KOPT-K1 (cell line): ENCODE measurements around the gene TDRD9.
"Not testable (repeated sequence)": the region's sequence is repeated elsewhere in the genome, so short reads cannot be mapped to it uniquely, and the experiment has no call there.

ENCODE experiments used
- H3K27ac ChIP-seq: fragments of 200-600 bp; sonication (generic); 2 replicates; pipeline ENCODE4 v1.5.1; 2016; ENCODE audit warnings: antibody characterized with exemption, mild to moderate bottlenecking, low read depth, low read length; ENCODE audit not compliant: poor library complexity, severe bottlenecking
- H3K36me3 ChIP-seq: fragments of 200-600 bp; sonication (generic); 2 replicates; pipeline ENCODE4 v1.5.1; 2017; ENCODE audit warnings: antibody characterized with exemption, mild to moderate bottlenecking, low read length, moderate library complexity; ENCODE audit not compliant: insufficient read depth
- H3K9me3 ChIP-seq: fragments of 200-600 bp; sonication (generic); 2 replicates; pipeline ENCODE4 v1.5.1; 2017; ENCODE audit warnings: antibody characterized with exemption, low read length, mild to moderate bottlenecking; ENCODE audit not compliant: insufficient read depth, poor library complexity, severe bottlenecking

The TDRD9 gene

GRCh38 chr14:103928011-103928890, at the start of gene TDRD9:
Gene TDRD9 (plus strand): TSS chr14:103928456. CDS start chr14:103928510, 54 bp downstream.
- Histone ChIP-seq H3K9me3 (no peaks in the 10 kb centered on the region), H3K36me3 (no peaks in the 10 kb centered on the region), H3K27ac (no peak within 1 kb of the TSS)

GRCh38 chr14:103879118-103879569, 49.1 kb upstream of the TDRD9 start:
- Histone ChIP-seq H3K9me3 (no peaks in the 10 kb centered on the region), H3K36me3 (no peaks in the 10 kb centered on the region), H3K27ac (no peak overlapping the region)

GRCh38 chr14:103879570-103880347, 48.5 kb upstream of the TDRD9 start:
- Histone ChIP-seq H3K27ac (no peak overlapping the region), H3K9me3 (no peaks in the 10 kb centered on the region), H3K36me3 (no peaks in the 10 kb centered on the region)

GRCh38 chr14:103880348-103881267, 47.6 kb upstream of the TDRD9 start:
- H3K9me3 ChIP-seq, result no peaks in the 10 kb centered on the region
- no peak overlapping the region for H3K27ac ChIP-seq
- H3K36me3 ChIP-seq, result no peaks in the 10 kb centered on the region

GRCh38 chr14:103881268-103882201, 46.7 kb upstream of the TDRD9 start:
- Histone ChIP-seq H3K36me3 (no peaks in the 10 kb centered on the region), H3K27ac (no peak overlapping the region), H3K9me3 (no peaks in the 10 kb centered on the region)

- Histone ChIP-seq H3K27ac (no peak overlapping the region), H3K9me3 (no peaks in the 10 kb centered on the region), H3K36me3 (no peaks in the 10 kb centered on the region)
These were observed 45.6 kb upstream of the TDRD9 start for GRCh38 chr14:103882503-103883262.

GRCh38 chr14:103883263-103883523, 45.1 kb upstream of the TDRD9 start:
- no peaks in the 10 kb centered on the region for H3K36me3 ChIP-seq
- no peaks in the 10 kb centered on the region for H3K9me3 ChIP-seq
- H3K27ac ChIP-seq, result no peak overlapping the region

- Histone ChIP-seq H3K27ac (no peak overlapping the region), H3K36me3 (no peaks in the 10 kb centered on the region)
These were observed 43.4 kb upstream of the TDRD9 start for GRCh38 chr14:103884854-103885253.

GRCh38 chr14:103885509-103885932, 42.7 kb upstream of the TDRD9 start:
- H3K36me3 ChIP-seq, result no peaks in the 10 kb centered on the region
- no peak overlapping the region for H3K27ac ChIP-seq

More at GRCh38 chr14:103884854-103885253, 43.4 kb upstream of the TDRD9 start:
- H3K9me3 ChIP-seq, result no peaks in the 10 kb centered on the region

GRCh38 chr14:103886304-103887169, 41.7 kb upstream of the TDRD9 start:
- H3K9me3 ChIP-seq, result no peaks in the 10 kb centered on the region
- no peak overlapping the region for H3K27ac ChIP-seq
- H3K36me3 ChIP-seq, result no peaks in the 10 kb centered on the region

More at GRCh38 chr14:103885509-103885932, 42.7 kb upstream of the TDRD9 start:
- no peaks in the 10 kb centered on the region for H3K9me3 ChIP-seq

GRCh38 chr14:103887170-103887501, 41.1 kb upstream of the TDRD9 start:
- H3K36me3 ChIP-seq, result no peaks in the 10 kb centered on the region
- no peaks in the 10 kb centered on the region for H3K9me3 ChIP-seq
- H3K27ac ChIP-seq, result no peak overlapping the region

- Histone ChIP-seq H3K27ac (no peak overlapping the region), H3K9me3 (no peaks in the 10 kb centered on the region), H3K36me3 (no peaks in the 10 kb centered on the region)
These were observed 40.6 kb upstream of the TDRD9 start for GRCh38 chr14:103887557-103888115.

GRCh38 chr14:103889002-103889312, 39.3 kb upstream of the TDRD9 start:
- H3K9me3 ChIP-seq, H3K27ac ChIP-seq, H3K36me3 ChIP-seq: not testable (repeated sequence)
